HCT116 (cell line): Measurements from ENCODE around the gene LEO1. TPM values are rescaled to one million over a fixed set of nuclear protein-coding genes. Genes with fewer than 3 reads are reported as not detected.

Source experiments
- ATAC-seq: fragments of 200-7000 bp; cut with Tn5 transposase; 2 replicates; pipeline ENCODE4 v1.9.1; 2020; ENCODE audit warnings: mild to moderate bottlenecking, moderate library complexity
- BruUV-seq: library from RNA; stranded (reverse); fragments of 400-500 nt; replicated peaks from 2 replicates; lab custom pipeline; 2021; lab: Mats Ljungman, UMichigan
- CTCF ChIA-PET: fragments of 300-600 bp; sonication (Branson Sonifier 250); formaldehyde crosslinking; loops from one replicate; lab custom pipeline; 2021; ENCODE audit warnings: antibody characterized with exemption; lab: Charles Lee
- POLR2A ChIA-PET: fragments of 300-600, 350-600 bp; sonication (Branson Sonifier 250); formaldehyde crosslinking; loops from one replicate; lab custom pipeline; 2021; ENCODE audit warnings: antibody characterized with exemption; lab: Charles Lee
- RAD21 ChIA-PET, 2 experiments: fragments of 300-600 bp; sonication (Branson Sonifier 250); formaldehyde crosslinking; loops; one replicate each; lab custom pipeline; 2023; ENCODE audit warnings: low total read pairs in 2 of 2; ENCODE audit not compliant: uncharacterized antibody in 2 of 2, unreplicated experiment in 2 of 2, low non-redundant PET in 1 of 2; lab: Charles Lee
- DNase-seq: peaks from one replicate; pipeline ENCODE4 v3.0.0-alpha.2; 2010; ENCODE audit warnings: low read depth, low spot score
- H2AFZ ChIP-seq: fragments of 200-600 bp; shearing (Covaris generic), sonication (generic); 2 replicates; pipeline ENCODE4 v1.6.1; 2017; ENCODE audit warnings: low read depth, mixed run types, mixed read lengths, antibody characterized with exemption, low read length; ENCODE audit not compliant: poor library complexity, severe bottlenecking
- H3K27ac ChIP-seq: 2 replicates; pipeline ENCODE4 v1.5.1; 2012; ENCODE audit warnings: low read depth, low read length
- H3K27me3 ChIP-seq: fragments of 200-600 bp; sonication (generic); 2 replicates; pipeline ENCODE4 v1.6.1; 2016; ENCODE audit warnings: mixed run types, low read length, mixed read lengths; ENCODE audit not compliant: insufficient read depth
- H3K36me3 ChIP-seq, 2 experiments: fragments of 200-500 bp in 1 of 2; fragments of 200-600 bp in 1 of 2; sonication (Bioruptor generic) in 1 of 2; sonication (generic) in 1 of 2; 2 replicates each; pipeline versions ENCODE4 v1.5.1 to v1.6.1; 2014 to 2016; ENCODE audit warnings: low read length in 2 of 2, inconsistent platforms in 1 of 2, mixed read lengths in 1 of 2, mixed run types in 1 of 2; ENCODE audit not compliant: insufficient read depth in 2 of 2, control insufficient read depth in 1 of 2
- H3K4me1 ChIP-seq, 2 experiments: fragments of 200-600 bp in 1 of 2; sonication (generic) in 1 of 2; 2 replicates each; pipeline versions ENCODE4 v1.5.1 to v1.6.1; 2012 to 2017; ENCODE audit warnings: low read length in 2 of 2, inconsistent platforms in 1 of 2, mild to moderate bottlenecking in 1 of 2, mixed read lengths in 1 of 2, mixed run types in 1 of 2, moderate library complexity in 1 of 2; ENCODE audit not compliant: insufficient read depth in 2 of 2, control insufficient read depth in 1 of 2
- H3K4me2 ChIP-seq: fragments of 200-600 bp; sonication (generic); 2 replicates; pipeline ENCODE4 v1.6.1; 2017; ENCODE audit warnings: mixed run types, low read length, mixed read lengths
- H3K4me3 ChIP-seq, 2 experiments: fragments of 200-600 bp in 1 of 2; sonication (generic) in 1 of 2; replicated peaks in 1 of 2; 2 replicates each; pipeline ENCODE4 v1.5.1; 2011 to 2016; ENCODE audit warnings: low read length in 2 of 2, control low read depth in 1 of 2, low read depth in 1 of 2, mild to moderate bottlenecking in 1 of 2, mixed read lengths in 1 of 2, mixed run types in 1 of 2
- H3K79me2 ChIP-seq: fragments of 200-600 bp; sonication (generic); 2 replicates; pipeline ENCODE4 v1.6.1; 2017; ENCODE audit warnings: mild to moderate bottlenecking, mixed run types, low read length, moderate library complexity, mixed read lengths; ENCODE audit not compliant: insufficient read depth
- H3K9ac ChIP-seq: fragments of 200-600 bp; sonication (generic); 2 replicates; pipeline ENCODE4 v1.6.1; 2016; ENCODE audit warnings: low read length, mixed read lengths
- H3K9me2 ChIP-seq: fragments of 200-600 bp; sonication (generic), shearing (Covaris generic); 2 replicates; pipeline ENCODE4 v1.6.1; 2017; ENCODE audit warnings: mixed run types, mild to moderate bottlenecking, moderate library complexity; ENCODE audit not compliant: insufficient read depth
- H3K9me3 ChIP-seq, 2 experiments: fragments of 200-500 bp in 1 of 2; fragments of 200-600 bp in 1 of 2; sonication (Bioruptor generic) in 1 of 2; sonication (generic) in 1 of 2; 2 replicates each; pipeline ENCODE4 v1.6.1; 2014 to 2017; ENCODE audit warnings: low read length in 2 of 2, mixed read lengths in 2 of 2, inconsistent platforms in 1 of 2, low read depth in 1 of 2, mild to moderate bottlenecking in 1 of 2, mixed run types in 1 of 2, moderate library complexity in 1 of 2; ENCODE audit not compliant: control insufficient read depth in 1 of 2, insufficient read depth in 1 of 2
- H4K20me1 ChIP-seq: fragments of 200-600 bp; sonication (generic), shearing (Covaris generic); 2 replicates; pipeline ENCODE4 v1.6.1; 2017; ENCODE audit warnings: mixed run types, mild to moderate bottlenecking, moderate library complexity; ENCODE audit not compliant: insufficient read depth
- CBX3 ChIP-seq: IDR thresholded peaks from 2 replicates; pipeline ENCODE4 v1.6.1; 2012; ENCODE audit warnings: low read depth
- ELF1 ChIP-seq: IDR thresholded peaks from 2 replicates; pipeline ENCODE4 v1.6.1; 2012; ENCODE audit warnings: low read depth, borderline replicate concordance
- EZH2 ChIP-seq: fragments of 200-600 bp; sonication (generic); IDR thresholded peaks from 2 replicates; pipeline ENCODE4 v1.6.1; 2017; ENCODE audit warnings: antibody characterized with exemption, mixed run types
- RAD21 ChIP-seq: IDR thresholded peaks from 2 replicates; pipeline ENCODE4 v1.6.1; 2012; ENCODE audit warnings: low read depth, mild to moderate bottlenecking
- SIN3A ChIP-seq: IDR thresholded peaks from 2 replicates; pipeline ENCODE4 v1.6.1; 2012; ENCODE audit warnings: low read depth
- SRF ChIP-seq: IDR thresholded peaks from 2 replicates; pipeline ENCODE4 v1.6.1; 2012; ENCODE audit warnings: low read depth
- ZFX ChIP-seq: fragments of 450-650 bp; IDR thresholded peaks from 2 replicates; pipeline ENCODE4 v1.6.1; 2017
- ZNF274 ChIP-seq: fragments of 200-500 bp; sonication (Bioruptor generic); IDR thresholded peaks from 2 replicates; pipeline ENCODE4 v1.6.1; 2014; ENCODE audit warnings: mild to moderate bottlenecking, low read depth, low read length, inconsistent platforms
- intact Hi-C: fragments of 100-400 bp; cut with micrococcal nuclease; formaldehyde crosslinking; loops from 2 replicates; pipeline ENCODE4 v1.10.0; 2022
- total RNA-seq: library from RNA; stranded (reverse); gene quantifications from one replicate; pipeline ENCODE4 v1.2.1, GENCODE V29; 2021; ENCODE audit not compliant: unreplicated experiment
- TF ChIP-seq, protein P1 (sequence below), 3 experiments: fragments of 200-600 bp in 1 of 3; sonication (generic) in 1 of 3; IDR thresholded peaks in 2 of 3; conservative IDR thresholded peaks in 1 of 3; 2 replicates each; pipeline ENCODE4 v1.5.1; 2012 to 2017; ENCODE audit warnings: low read depth in 2 of 3, low read length in 2 of 3, antibody characterized with exemption in 1 of 3, borderline replicate concordance in 1 of 3, control low read depth in 1 of 3, mild to moderate bottlenecking in 1 of 3, mixed read lengths in 1 of 3, mixed run types in 1 of 3, moderate library complexity in 1 of 3; ENCODE audit not compliant: insufficient read depth in 1 of 3
- TF ChIP-seq, protein P2 (sequence below): IDR thresholded peaks from 2 replicates; pipeline ENCODE4 v1.6.1; 2012
- TF ChIP-seq, protein P3 (sequence below): IDR thresholded peaks from 2 replicates; pipeline ENCODE4 v1.6.1; 2012

The LEO1 gene
- total RNA-seq, 1 experiment from 2014 or later: 27.8 TPM

DNA sequence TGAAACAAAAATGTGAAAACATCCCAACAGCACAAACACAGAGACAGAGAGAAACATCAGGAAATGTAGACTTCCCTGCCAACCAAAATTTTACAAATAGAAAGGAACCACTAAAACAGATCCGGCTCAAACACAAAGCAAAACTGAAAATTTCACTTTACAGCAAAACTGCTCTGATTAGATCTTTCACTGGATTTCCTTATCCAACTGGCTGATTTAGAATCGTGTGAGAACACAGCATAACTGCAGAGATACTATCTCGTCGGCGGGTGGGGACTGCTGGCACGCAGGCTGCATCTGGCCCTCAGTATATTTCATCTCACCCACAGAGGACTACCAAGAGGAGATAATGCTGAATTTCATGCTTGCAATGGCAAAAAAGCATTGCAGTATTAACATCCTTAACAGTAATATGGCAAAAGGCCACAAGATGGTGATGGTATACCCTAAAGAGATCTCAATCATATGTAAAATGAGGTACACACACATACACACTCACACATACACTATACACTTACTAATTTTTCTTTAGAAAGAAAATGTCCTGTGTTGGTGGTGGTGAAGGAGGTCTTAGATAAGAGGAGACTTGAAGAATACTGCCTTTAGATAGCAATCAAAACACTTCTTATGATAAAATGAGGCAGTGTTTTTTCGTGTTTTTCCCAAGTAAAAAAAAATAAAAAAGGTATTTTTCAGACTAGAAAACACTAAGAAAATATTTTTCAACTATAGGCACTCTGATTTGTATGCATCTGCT is 10.6 kb upstream of the LEO1 start:
- Histone ChIP-seq H3K4me1 (peaks cover 0 to 11% of the 10 kb centered on the region in 2 experiments; a peak in 2 of 4 replicates), H3K9me3 (no peaks in the 10 kb centered on the region), H3K27ac (no peak overlapping the region), H2AFZ (peak overlapping the region; percentile 81), H3K27me3 (no peaks in the 10 kb centered on the region), H3K4me2 (peak overlapping the region; percentile 36; the same call in 1 of the 2 replicates), H3K4me3 (no peak overlapping the region), H3K9ac (no peak overlapping the region), H3K36me3 (no peaks in the 10 kb centered on the region), H3K79me2 (no peaks in the 10 kb centered on the region), H3K9me2 (no peaks in the 10 kb centered on the region), H4K20me1 (no peaks in the 10 kb centered on the region)
- CTCF ChIA-PET: no interaction called here
- peak; percentile 93 for ATAC-seq
- peak; percentile 50 for DNase-seq
- TF ChIP-seq, protein P1, sequence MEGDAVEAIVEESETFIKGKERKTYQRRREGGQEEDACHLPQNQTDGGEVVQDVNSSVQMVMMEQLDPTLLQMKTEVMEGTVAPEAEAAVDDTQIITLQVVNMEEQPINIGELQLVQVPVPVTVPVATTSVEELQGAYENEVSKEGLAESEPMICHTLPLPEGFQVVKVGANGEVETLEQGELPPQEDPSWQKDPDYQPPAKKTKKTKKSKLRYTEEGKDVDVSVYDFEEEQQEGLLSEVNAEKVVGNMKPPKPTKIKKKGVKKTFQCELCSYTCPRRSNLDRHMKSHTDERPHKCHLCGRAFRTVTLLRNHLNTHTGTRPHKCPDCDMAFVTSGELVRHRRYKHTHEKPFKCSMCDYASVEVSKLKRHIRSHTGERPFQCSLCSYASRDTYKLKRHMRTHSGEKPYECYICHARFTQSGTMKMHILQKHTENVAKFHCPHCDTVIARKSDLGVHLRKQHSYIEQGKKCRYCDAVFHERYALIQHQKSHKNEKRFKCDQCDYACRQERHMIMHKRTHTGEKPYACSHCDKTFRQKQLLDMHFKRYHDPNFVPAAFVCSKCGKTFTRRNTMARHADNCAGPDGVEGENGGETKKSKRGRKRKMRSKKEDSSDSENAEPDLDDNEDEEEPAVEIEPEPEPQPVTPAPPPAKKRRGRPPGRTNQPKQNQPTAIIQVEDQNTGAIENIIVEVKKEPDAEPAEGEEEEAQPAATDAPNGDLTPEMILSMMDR (IDR thresholded peaks at IDR 0.05 in 2 of 3, conservative IDR thresholded peaks at IDR 0.05 in 1 of 3; ENCODE audit: borderline replicate concordance in 1 of 3, insufficient read depth in 1 of 3, low read depth in 2 of 3, low read length in 2 of 3): peak; percentile 44 to 82 (median 76); a peak in 5 of 6 replicates
- TF ChIP-seq RAD21: peak; percentile 88
- TF ChIP-seq SIN3A: no peak
- POLR2A ChIA-PET: no interaction called here
- intact Hi-C loops: loop anchor here (1.0 to 2.0 kb wide), 3 partner anchors 97 to 227 kb away; no protein-coding TSS in a partner anchor
- RAD21 ChIA-PET: no interaction called here
- no TSS peak for BruUV-seq

DNA sequence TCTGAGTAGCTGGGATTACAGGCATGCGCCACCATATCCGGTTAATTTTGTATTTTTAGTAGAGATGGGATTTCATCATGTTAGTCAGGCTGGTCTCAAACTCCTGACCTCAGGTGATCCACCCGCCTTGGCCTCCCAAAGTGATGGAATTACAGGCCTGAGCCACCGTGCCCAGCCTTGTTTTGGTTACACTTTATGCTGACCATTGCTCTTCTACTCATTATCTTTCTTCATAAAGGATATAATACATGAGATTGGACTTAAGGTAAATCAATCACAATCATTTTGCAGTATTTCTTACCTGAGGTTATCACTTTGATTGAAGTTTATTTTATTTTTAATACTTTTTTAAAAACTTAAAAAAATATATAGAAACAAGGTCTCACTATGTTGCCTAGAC is 2.2 kb upstream of the LEO1 start:
- H3K4me1 ChIP-seq: peaks cover 9 to 10% of the 10 kb centered on the region in 2 experiments; a peak in 3 of 4 replicates
- H3K79me2 ChIP-seq: peaks cover 27% of the 10 kb centered on the region
- RAD21 ChIA-PET: no interaction called here
- H3K9ac ChIP-seq: no peak overlapping the region
- BruUV-seq: no TSS peak
- TF ChIP-seq, protein P2, sequence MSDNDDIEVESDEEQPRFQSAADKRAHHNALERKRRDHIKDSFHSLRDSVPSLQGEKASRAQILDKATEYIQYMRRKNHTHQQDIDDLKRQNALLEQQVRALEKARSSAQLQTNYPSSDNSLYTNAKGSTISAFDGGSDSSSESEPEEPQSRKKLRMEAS: no peak
- TF ChIP-seq RAD21 (no peak), EZH2 (no peak), SRF (no peak), CBX3 (no peak), ZNF274 (no peak), ELF1 (no peak), ZFX (no peak)
- TF ChIP-seq, protein P1 (IDR thresholded peaks at IDR 0.05 in 2 of 3, conservative IDR thresholded peaks at IDR 0.05 in 1 of 3; ENCODE audit: borderline replicate concordance in 1 of 3, insufficient read depth in 1 of 3, low read depth in 2 of 3, low read length in 2 of 3): no peak
- TF ChIP-seq, protein P3, sequence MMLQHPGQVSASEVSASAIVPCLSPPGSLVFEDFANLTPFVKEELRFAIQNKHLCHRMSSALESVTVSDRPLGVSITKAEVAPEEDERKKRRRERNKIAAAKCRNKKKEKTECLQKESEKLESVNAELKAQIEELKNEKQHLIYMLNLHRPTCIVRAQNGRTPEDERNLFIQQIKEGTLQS: no peak
- no peaks in the 10 kb centered on the region for H3K9me3 ChIP-seq
- H3K9me2 ChIP-seq: no peaks in the 10 kb centered on the region
- no peak overlapping the region for H3K27ac ChIP-seq
- H4K20me1 ChIP-seq: no peaks in the 10 kb centered on the region
- ATAC-seq: no peak
- H3K36me3 ChIP-seq: no peaks in the 10 kb centered on the region
- POLR2A ChIA-PET: no interaction called here
- CTCF ChIA-PET: no interaction called here
- no peaks in the 10 kb centered on the region for H3K27me3 ChIP-seq
- H3K4me2 ChIP-seq: no peak overlapping the region
- H3K4me3 ChIP-seq: no peak overlapping the region
- intact Hi-C loops: no loop called here
- no peak for DNase-seq
- no peak overlapping the region for H2AFZ ChIP-seq
